H9 (cell line): ENCODE data around the gene CYBRD1. TPM values are rescaled to one million over a fixed set of nuclear protein-coding genes. Genes with fewer than 3 reads are reported as not detected.

ENCODE experiments used
- DNase-seq: peaks from one replicate; pipeline ENCODE4 v3.0.0-alpha.2; 2017
- H2AFZ ChIP-seq: one replicate; pipeline ENCODE4 v1.6.1; 2013; ENCODE audit warnings: mild to moderate bottlenecking, low read length, control low read depth, moderate library complexity
- H2AK5ac ChIP-seq: 2 replicates; pipeline ENCODE4 v1.6.1; 2013; ENCODE audit warnings: low read length, control low read depth, mixed read lengths; ENCODE audit not compliant: insufficient read length
- H2BK120ac ChIP-seq: one replicate; pipeline ENCODE4 v1.6.1; 2013; ENCODE audit warnings: low read depth, mild to moderate bottlenecking, low read length, control low read depth, inconsistent platforms; ENCODE audit not compliant: poor library complexity, severe bottlenecking
- H2BK12ac ChIP-seq: 2 replicates; pipeline ENCODE4 v1.6.1; 2013; ENCODE audit warnings: low read length, control low read depth, mixed read lengths, low read depth; ENCODE audit not compliant: insufficient read length
- H2BK15ac ChIP-seq: 2 replicates; pipeline ENCODE4 v1.6.1; 2013; ENCODE audit warnings: low read depth, low read length, control low read depth
- H2BK20ac ChIP-seq: one replicate; pipeline ENCODE4 v1.6.1; 2013; ENCODE audit warnings: low read depth, mild to moderate bottlenecking, low read length, control low read depth, inconsistent platforms; ENCODE audit not compliant: poor library complexity, severe bottlenecking
- H2BK5ac ChIP-seq: 2 replicates; pipeline ENCODE4 v1.6.1; 2013; ENCODE audit warnings: low read length, control low read depth, mixed read lengths; ENCODE audit not compliant: insufficient read length
- H3K14ac ChIP-seq: 2 replicates; pipeline ENCODE4 v1.6.1; 2013; ENCODE audit warnings: low read length, control low read depth; ENCODE audit not compliant: insufficient read depth
- H3K18ac ChIP-seq: 2 replicates; pipeline ENCODE4 v1.6.1; 2013; ENCODE audit warnings: low read depth, mild to moderate bottlenecking, mixed read lengths, low read length, control low read depth; ENCODE audit not compliant: insufficient read length
- H3K23ac ChIP-seq: 2 replicates; pipeline ENCODE4 v1.6.1; 2013; ENCODE audit warnings: low read length, control low read depth, mixed read lengths, low read depth; ENCODE audit not compliant: insufficient read length
- H3K23me2 ChIP-seq: 2 replicates; pipeline ENCODE4 v1.6.1; 2013; ENCODE audit warnings: low read depth, mild to moderate bottlenecking, mixed read lengths, low read length, control low read depth; ENCODE audit not compliant: insufficient read length, poor library complexity, severe bottlenecking
- H3K27ac ChIP-seq: 2 replicates; pipeline ENCODE4 v1.5.1; 2013; ENCODE audit warnings: low read length, control low read depth, mixed read lengths, low read depth; ENCODE audit not compliant: insufficient read length
- H3K27me3 ChIP-seq: 2 replicates; pipeline ENCODE4 v1.6.1; 2013; ENCODE audit warnings: low read length, control low read depth, inconsistent platforms; ENCODE audit not compliant: insufficient read depth
- H3K4ac ChIP-seq: 2 replicates; pipeline ENCODE4 v1.6.1; 2013; ENCODE audit warnings: low read depth, mild to moderate bottlenecking, control low read depth, inconsistent platforms, low read length, moderate library complexity
- H3K4me1 ChIP-seq: 2 replicates; pipeline ENCODE4 v1.6.1; 2013; ENCODE audit warnings: low read length, control low read depth, inconsistent platforms; ENCODE audit not compliant: insufficient read depth
- H3K4me2 ChIP-seq: 2 replicates; pipeline ENCODE4 v1.6.1; 2013; ENCODE audit warnings: low read length, control low read depth, mixed read lengths; ENCODE audit not compliant: insufficient read length, insufficient read depth
- H3K56ac ChIP-seq: 2 replicates; pipeline ENCODE4 v1.6.1; 2013; ENCODE audit warnings: low read depth, mild to moderate bottlenecking, mixed read lengths, low read length, control low read depth; ENCODE audit not compliant: insufficient read length
- H3K79me1 ChIP-seq: 2 replicates; pipeline ENCODE4 v1.6.1; 2013; ENCODE audit warnings: low read depth, mild to moderate bottlenecking, moderate library complexity, low read length, control low read depth, inconsistent platforms; ENCODE audit not compliant: insufficient read depth, poor library complexity, severe bottlenecking
- H3K79me2 ChIP-seq: 2 replicates; pipeline ENCODE4 v1.6.1; 2013; ENCODE audit warnings: low read length, control low read depth, inconsistent platforms; ENCODE audit not compliant: insufficient read depth
- H3K9ac ChIP-seq: 2 replicates; pipeline ENCODE4 v1.6.1; 2013; ENCODE audit warnings: low read length, control low read depth, mixed read lengths; ENCODE audit not compliant: insufficient read length; ENCODE audit errors: extremely low read depth
- H3K9me3 ChIP-seq: one replicate; pipeline ENCODE4 v1.6.1; 2013; ENCODE audit warnings: low read depth, low read length, inconsistent platforms; ENCODE audit not compliant: control insufficient read depth
- H3T11ph ChIP-seq: one replicate; pipeline ENCODE4 v1.6.1; 2013; ENCODE audit warnings: mild to moderate bottlenecking, low read length, control low read depth, inconsistent platforms
- H4K20me1 ChIP-seq: one replicate; pipeline ENCODE4 v1.6.1; 2013; ENCODE audit not compliant: control insufficient read depth, insufficient read length, insufficient read depth
- H4K5ac ChIP-seq: 2 replicates; pipeline ENCODE4 v1.6.1; 2013; ENCODE audit warnings: low read depth, mild to moderate bottlenecking, mixed read lengths, low read length, control low read depth; ENCODE audit not compliant: insufficient read length
- H4K8ac ChIP-seq: replicated peaks from 2 replicates; pipeline ENCODE4 v1.6.1; 2013; ENCODE audit warnings: low read length, control low read depth, mixed read lengths, low read depth; ENCODE audit not compliant: insufficient read length
- H4K91ac ChIP-seq: 2 replicates; pipeline ENCODE4 v1.6.1; 2013; ENCODE audit warnings: low read depth, mild to moderate bottlenecking, moderate library complexity, mixed read lengths, low read length, control low read depth; ENCODE audit not compliant: insufficient read length
- H3K27ac Mint-ChIP-seq, 3 experiments: 2 replicates in 2 of 3; 3 replicates in 1 of 3; pipeline ENCODE4 v1.8.0; 2020 to 2021; ENCODE audit warnings: mixed read lengths in 3 of 3, mild to moderate bottlenecking in 1 of 3, moderate library complexity in 1 of 3
- H3K27me3 Mint-ChIP-seq: 2 replicates; pipeline ENCODE4 v1.8.0; 2021; ENCODE audit warnings: low read depth, mild to moderate bottlenecking, moderate library complexity, mixed read lengths
- H3K36me3 Mint-ChIP-seq, 3 experiments: 2 replicates in 2 of 3; 3 replicates in 1 of 3; pipeline ENCODE4 v1.8.0; 2020 to 2021; ENCODE audit warnings: low read depth in 3 of 3, mixed read lengths in 3 of 3; ENCODE audit not compliant: insufficient read depth in 1 of 3
- H3K4me1 Mint-ChIP-seq, 2 experiments: 2 replicates each; pipeline ENCODE4 v1.8.0; 2020; ENCODE audit warnings: mixed read lengths in 2 of 2
- H3K4me3 Mint-ChIP-seq, 2 experiments: 2 replicates in 1 of 2; 3 replicates in 1 of 2; pipeline ENCODE4 v1.8.0; 2020 to 2021; ENCODE audit warnings: mild to moderate bottlenecking in 2 of 2, mixed read lengths in 2 of 2, moderate library complexity in 1 of 2
- H3K9me3 Mint-ChIP-seq, 2 experiments: 2 replicates in 1 of 2; 3 replicates in 1 of 2; pipeline ENCODE4 v1.8.0; 2020; ENCODE audit warnings: mild to moderate bottlenecking in 2 of 2, mixed read lengths in 2 of 2, moderate library complexity in 1 of 2
- WGBS: extraction: QIAGEN DNeasy Blood & Tissue Kit; methylation state at CpG from one replicate; pipeline ENCODE4 v1.1.7; 2013; ENCODE audit warnings: missing lambda C conversion rate, low lambda C conversion rate, mixed read lengths; ENCODE audit not compliant: insufficient read length; ENCODE audit errors: extremely low coverage; 5-methylcytosine and 5-hydroxymethylcytosine counted together
- total RNA-seq: library from RNA; stranded (reverse); gene quantifications from 2 replicates; pipeline ENCODE4 v1.2.1, GENCODE V29; 2021
- TF ChIP-seq, protein P1 (sequence below): fragments of 200-600 bp; sonication (generic); conservative IDR thresholded peaks from 3 replicates; pipeline ENCODE4 v1.8.0; 2021; ENCODE audit warnings: antibody characterized with exemption, mild to moderate bottlenecking

Gene CYBRD1
- total RNA-seq, 1 experiment from 2014 or later = 3.6 TPM

GRCh38 chr2:171563301-171563700 lies 41.0 kb downstream of the CYBRD1 start:
- Mint-ChIP-seq H3K36me3 (no peaks in the 10 kb centered on the region), H3K9me3 (no peaks in the 10 kb centered on the region), H3K27ac (no peak overlapping the region), H3K4me3 (no peak overlapping the region), H3K4me1 (peaks cover 10 to 12% of the 10 kb centered on the region in 2 experiments), H3K27me3 (no peaks in the 10 kb centered on the region; the same call in 1 of the 2 replicates)
- no peak overlapping the region for H2BK20ac ChIP-seq
- no peak overlapping the region for H2BK12ac ChIP-seq
- no peak overlapping the region for H2AFZ ChIP-seq
- no peak overlapping the region for H2AK5ac ChIP-seq
- H4K8ac ChIP-seq = no peak overlapping the region
- DNase-seq = no peak
- H3K18ac ChIP-seq = no peak overlapping the region
- H4K5ac ChIP-seq = no peak overlapping the region
- no peak overlapping the region for H2BK15ac ChIP-seq
- no peaks in the 10 kb centered on the region for H3K4me1 ChIP-seq
- no peak overlapping the region for H3K4ac ChIP-seq
- no peak overlapping the region for H4K91ac ChIP-seq
- H3K23me2 ChIP-seq = no peaks in the 10 kb centered on the region
- no peak overlapping the region for H3K4me2 ChIP-seq
- WGBS = no CpG with 5 or more reads among the region's 3 CpGs
- H3K56ac ChIP-seq = no peak overlapping the region
- TF ChIP-seq, protein P1, sequence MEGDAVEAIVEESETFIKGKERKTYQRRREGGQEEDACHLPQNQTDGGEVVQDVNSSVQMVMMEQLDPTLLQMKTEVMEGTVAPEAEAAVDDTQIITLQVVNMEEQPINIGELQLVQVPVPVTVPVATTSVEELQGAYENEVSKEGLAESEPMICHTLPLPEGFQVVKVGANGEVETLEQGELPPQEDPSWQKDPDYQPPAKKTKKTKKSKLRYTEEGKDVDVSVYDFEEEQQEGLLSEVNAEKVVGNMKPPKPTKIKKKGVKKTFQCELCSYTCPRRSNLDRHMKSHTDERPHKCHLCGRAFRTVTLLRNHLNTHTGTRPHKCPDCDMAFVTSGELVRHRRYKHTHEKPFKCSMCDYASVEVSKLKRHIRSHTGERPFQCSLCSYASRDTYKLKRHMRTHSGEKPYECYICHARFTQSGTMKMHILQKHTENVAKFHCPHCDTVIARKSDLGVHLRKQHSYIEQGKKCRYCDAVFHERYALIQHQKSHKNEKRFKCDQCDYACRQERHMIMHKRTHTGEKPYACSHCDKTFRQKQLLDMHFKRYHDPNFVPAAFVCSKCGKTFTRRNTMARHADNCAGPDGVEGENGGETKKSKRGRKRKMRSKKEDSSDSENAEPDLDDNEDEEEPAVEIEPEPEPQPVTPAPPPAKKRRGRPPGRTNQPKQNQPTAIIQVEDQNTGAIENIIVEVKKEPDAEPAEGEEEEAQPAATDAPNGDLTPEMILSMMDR = no peak
- H3K23ac ChIP-seq = no peak overlapping the region
- no peak overlapping the region for H3K9ac ChIP-seq
- H2BK120ac ChIP-seq = no peak overlapping the region
- no peak overlapping the region for H3K27ac ChIP-seq
- H4K20me1 ChIP-seq = no peaks in the 10 kb centered on the region
- no peak overlapping the region for H2BK5ac ChIP-seq
- H3K79me2 ChIP-seq = no peaks in the 10 kb centered on the region
- H3K79me1 ChIP-seq = no peaks in the 10 kb centered on the region
- H3T11ph ChIP-seq = no peak overlapping the region
- no peaks in the 10 kb centered on the region for H3K27me3 ChIP-seq
- H3K9me3 ChIP-seq = no peaks in the 10 kb centered on the region
- H3K14ac ChIP-seq = no peak overlapping the region
